IMR-90 (cell line): ENCODE data around the gene COX6B1. TPM values are rescaled to one million over a fixed set of nuclear protein-coding genes. Genes with fewer than 3 reads are reported as not detected.

Source experiments
- ATAC-seq: fragments of 200-7000 bp; cut with Tn5 transposase; 2 replicates; pipeline ENCODE4 v1.9.1; 2020; ENCODE audit warnings: low read depth, mild to moderate bottlenecking, moderate library complexity
- BruUV-seq: library from RNA; stranded (reverse); fragments of 400-500 nt; replicated peaks from 2 replicates; lab custom pipeline; 2021; lab: Mats Ljungman, UMichigan
- CTCF ChIA-PET: fragments of 300-600 bp; formaldehyde crosslinking; extraction: SDS; loops from one replicate; lab custom pipeline; 2021; ENCODE audit warnings: antibody characterized with exemption; lab: Yijun Ruan, JAX
- POLR2A ChIA-PET: fragments of 300-600 bp; sonication (Branson Sonifier 250); formaldehyde crosslinking; loops from one replicate; lab custom pipeline; 2022; ENCODE audit warnings: antibody characterized with exemption; ENCODE audit not compliant: unreplicated experiment; lab: Charles Lee
- DNase-seq: peaks from one replicate; pipeline ENCODE4 v3.0.0; 2013
- H2AFZ ChIP-seq: replicated peaks from 2 replicates; pipeline ENCODE3; 2013; ENCODE audit warnings: low read length, mild to moderate bottlenecking; ENCODE audit not compliant: poor library complexity
- H2AK5ac ChIP-seq: 2 replicates; pipeline ENCODE4 v1.6.1; 2013; ENCODE audit warnings: low read depth, low read length, inconsistent platforms
- H2AK9ac ChIP-seq: replicated peaks from 2 replicates; pipeline ENCODE3; 2013; ENCODE audit warnings: mild to moderate bottlenecking, low read depth, low read length, moderate library complexity; ENCODE audit not compliant: poor library complexity
- H2BK120ac ChIP-seq: 2 replicates; pipeline ENCODE4 v1.6.1; 2013; ENCODE audit warnings: low read depth, low read length, inconsistent platforms
- H2BK15ac ChIP-seq: 3 replicates; pipeline ENCODE4 v1.6.1; 2013; ENCODE audit warnings: low read depth, low read length, inconsistent platforms
- H2BK20ac ChIP-seq: 2 replicates; pipeline ENCODE4 v1.6.1; 2013; ENCODE audit warnings: low read depth, mild to moderate bottlenecking, inconsistent platforms, low read length, moderate library complexity
- H2BK5ac ChIP-seq: 2 replicates; pipeline ENCODE4 v1.6.1; 2013; ENCODE audit warnings: mild to moderate bottlenecking, low read depth, low read length, inconsistent platforms; ENCODE audit not compliant: poor library complexity, severe bottlenecking
- H3K14ac ChIP-seq: replicated peaks from 2 replicates; pipeline ENCODE4 v1.6.1; 2013; ENCODE audit warnings: low read depth, low read length, inconsistent platforms
- H3K18ac ChIP-seq: 2 replicates; pipeline ENCODE4 v1.6.1; 2013; ENCODE audit warnings: low read depth, low read length, control low read depth
- H3K23ac ChIP-seq: 2 replicates; pipeline ENCODE4 v1.6.1; 2013; ENCODE audit warnings: low read depth, low read length, inconsistent platforms
- H3K27ac ChIP-seq: 2 replicates; pipeline ENCODE4 v1.5.1; 2013; ENCODE audit warnings: mild to moderate bottlenecking, control low read depth, low read length; ENCODE audit not compliant: insufficient read depth
- H3K27me3 ChIP-seq: 2 replicates; pipeline ENCODE4 v1.6.1; 2013; ENCODE audit warnings: low read length; ENCODE audit not compliant: control insufficient read depth, insufficient read depth
- H3K36me3 ChIP-seq: 2 replicates; pipeline ENCODE4 v1.6.1; 2013; ENCODE audit warnings: low read length, mixed read lengths; ENCODE audit not compliant: control insufficient read depth, insufficient read depth
- H3K4ac ChIP-seq: 2 replicates; pipeline ENCODE4 v1.6.1; 2013; ENCODE audit warnings: low read depth, low read length, inconsistent platforms
- H3K4me1 ChIP-seq: 2 replicates; pipeline ENCODE4 v1.6.1; 2013; ENCODE audit warnings: low read length, mixed read lengths; ENCODE audit not compliant: control insufficient read depth, insufficient read depth
- H3K4me2 ChIP-seq: 2 replicates; pipeline ENCODE4 v1.6.1; 2013; ENCODE audit warnings: low read depth, mild to moderate bottlenecking, control low read depth, low read length, moderate library complexity
- H3K4me3 ChIP-seq: 2 replicates; pipeline ENCODE4 v1.5.1; 2013; ENCODE audit warnings: low read depth, mild to moderate bottlenecking, control low read depth, low read length, moderate library complexity; ENCODE audit not compliant: insufficient read depth
- H3K56ac ChIP-seq: 2 replicates; pipeline ENCODE4 v1.6.1; 2013; ENCODE audit warnings: low read length, inconsistent platforms; ENCODE audit not compliant: insufficient read depth; ENCODE audit errors: extremely low read depth
- H3K79me1 ChIP-seq, 2 experiments: 2 replicates each; pipeline ENCODE4 v1.6.1; 2013; ENCODE audit warnings: low read length in 2 of 2, inconsistent platforms in 1 of 2, low read depth in 1 of 2
- H3K9ac ChIP-seq: 2 replicates; pipeline ENCODE4 v1.6.1; 2013; ENCODE audit warnings: low read depth, low read length, control low read depth
- H3K9me1 ChIP-seq: 2 replicates; pipeline ENCODE4 v1.6.1; 2013; ENCODE audit warnings: low read length, inconsistent platforms; ENCODE audit not compliant: insufficient read depth
- H3K9me3 ChIP-seq: 2 replicates; pipeline ENCODE4 v1.6.1; 2013; ENCODE audit warnings: low read length; ENCODE audit not compliant: control insufficient read depth, insufficient read depth
- H4K20me1 ChIP-seq: 2 replicates; pipeline ENCODE4 v1.6.1; 2013; ENCODE audit warnings: low read length, inconsistent platforms; ENCODE audit not compliant: insufficient read depth
- H4K5ac ChIP-seq: 2 replicates; pipeline ENCODE4 v1.6.1; 2013; ENCODE audit warnings: mild to moderate bottlenecking, low read depth, low read length, control low read depth
- H4K8ac ChIP-seq, 2 experiments: 2 replicates each; pipeline ENCODE4 v1.6.1; 2013; ENCODE audit warnings: low read depth in 2 of 2, low read length in 2 of 2, control low read depth in 1 of 2, inconsistent platforms in 1 of 2
- H4K91ac ChIP-seq: 2 replicates; pipeline ENCODE4 v1.6.1; 2013; ENCODE audit warnings: low read depth, low read length, inconsistent platforms; ENCODE audit not compliant: insufficient read depth
- CEBPB ChIP-seq: IDR thresholded peaks from 2 replicates; pipeline ENCODE4 v1.6.1; 2012; ENCODE audit warnings: low read depth, low read length, improper control_type of control experiment
- MAZ ChIP-seq: IDR thresholded peaks from 2 replicates; pipeline ENCODE4 v1.6.1; 2012; ENCODE audit warnings: low read depth, mild to moderate bottlenecking, low read length, improper control_type of control experiment, moderate library complexity, borderline replicate concordance
- MXI1 ChIP-seq: IDR thresholded peaks from 2 replicates; pipeline ENCODE4 v1.6.1; 2012; ENCODE audit warnings: low read depth, mild to moderate bottlenecking, low read length, moderate library complexity, borderline replicate concordance
- POLR2A ChIP-seq: IDR thresholded peaks from 2 replicates; pipeline ENCODE4 v1.6.1; 2012; ENCODE audit warnings: mild to moderate bottlenecking, low read depth, low read length
- WGBS, 2 experiments: methylation state at CpG; one replicate each; pipeline versions ENCODE4 v1.1.5 to v1.1.7; 2013; ENCODE audit warnings: missing lambda C conversion rate in 2 of 2; ENCODE audit not compliant: insufficient read length in 1 of 2; ENCODE audit errors: extremely low coverage in 2 of 2; 5-methylcytosine and 5-hydroxymethylcytosine counted together
- dilution Hi-C: fragments of 300-500 bp; cut with HindIII; formaldehyde crosslinking; loops from one replicate; pipeline ENCODE4 v1.14.3; 2018; ENCODE audit warnings: low sequenced_read_pairs; ENCODE audit not compliant: unreplicated experiment
- in situ Hi-C: fragments of 300-500 bp; cut with MboI; formaldehyde crosslinking; loops from 3 replicates; pipeline ENCODE4 v1.14.3; 2019; ENCODE audit warnings: low sequenced_read_pairs, inconsistent platforms, mixed read lengths
- intact Hi-C: fragments of 100-400 bp; cut with micrococcal nuclease; formaldehyde crosslinking; loops from 2 replicates; pipeline ENCODE4 v1.10.0; 2022
- polyA plus RNA-seq, 3 experiments: library from polyadenylated mRNA; depleted of rRNA; stranded (reverse); fragments of >200 nt; gene quantifications; 2 replicates each; pipeline ENCODE4 v1.2.3, GENCODE V29; 2012; ENCODE audit warnings: low replicate concordance in 1 of 3
- total RNA-seq: library from RNA; depleted of rRNA; stranded (reverse); fragments of >200 nt; gene quantifications from 2 replicates; pipeline ENCODE4 v1.2.3, GENCODE V29; 2012
- TF ChIP-seq, protein P1 (sequence below): conservative IDR thresholded peaks from 2 replicates; pipeline ENCODE4 v1.5.1; 2012; ENCODE audit warnings: mild to moderate bottlenecking, low read depth, low read length, improper control_type of control experiment
- TF ChIP-seq, protein P2 (sequence below): fragments of 150-350 bp; IDR thresholded peaks from 2 replicates; pipeline ENCODE4 v1.6.1; 2016; ENCODE audit warnings: low read depth, mild to moderate bottlenecking, low read length, moderate library complexity, borderline replicate concordance

The COX6B1 gene
- total and polyA plus RNA-seq, 2 of the 4 experiments (the other 2 are of a cell fraction): 914 to 983 TPM

DNA sequence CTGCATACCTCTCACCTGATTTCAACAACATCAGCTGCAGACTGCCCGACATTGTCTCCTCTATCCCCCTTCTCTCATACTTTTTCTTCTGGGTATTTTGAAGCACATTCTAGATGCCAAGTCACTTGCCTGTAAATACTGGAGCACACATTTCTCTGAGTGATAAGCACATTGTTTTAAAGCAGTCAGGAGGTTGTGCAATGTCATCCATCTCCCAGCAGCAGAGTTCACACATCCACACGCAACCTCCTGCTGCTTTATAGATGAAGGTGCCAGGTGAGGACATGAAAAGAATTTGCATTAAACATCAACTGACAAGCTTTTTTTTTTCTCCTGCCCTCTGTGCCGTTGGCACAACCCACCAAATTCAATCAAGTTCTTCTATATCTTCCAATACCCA, 23.7 kb downstream of the COX6B1 start:
- Histone ChIP-seq H2AK9ac (no peak overlapping the region), H3K27me3 (peaks cover 7% of the 10 kb centered on the region; the same call in 1 of the 2 replicates), H2BK120ac (no peak overlapping the region), H4K5ac (no peak overlapping the region), H4K20me1 (no peaks in the 10 kb centered on the region), H3K4ac (no peak overlapping the region), H3K56ac (no peak overlapping the region), H3K27ac (no peak overlapping the region), H3K14ac (no peak overlapping the region), H2BK15ac (no peak overlapping the region), H3K18ac (no peak overlapping the region), H2BK20ac (no peak overlapping the region), H3K79me1 (no peaks in the 10 kb centered on the region), H3K23ac (no peak overlapping the region), H4K91ac (no peak overlapping the region), H2BK5ac (no peak overlapping the region), H3K4me1 (no peaks in the 10 kb centered on the region), H3K4me2 (no peak overlapping the region), H2AFZ (no peak overlapping the region), H3K36me3 (no peaks in the 10 kb centered on the region), H3K9ac (no peak overlapping the region), H3K9me3 (no peaks in the 10 kb centered on the region), H3K9me1 (no peaks in the 10 kb centered on the region), H4K8ac (no peak overlapping the region), H3K4me3 (no peak overlapping the region), H2AK5ac (no peak overlapping the region)
- dilution Hi-C loops: no loop called here
- CTCF ChIA-PET: no interaction called here
- in situ Hi-C loops: no loop called here
- no peak for TF ChIP-seq MXI1
- no peak for TF ChIP-seq POLR2A
- peak; percentile 64 for TF ChIP-seq CEBPB
- TF ChIP-seq, protein P1, sequence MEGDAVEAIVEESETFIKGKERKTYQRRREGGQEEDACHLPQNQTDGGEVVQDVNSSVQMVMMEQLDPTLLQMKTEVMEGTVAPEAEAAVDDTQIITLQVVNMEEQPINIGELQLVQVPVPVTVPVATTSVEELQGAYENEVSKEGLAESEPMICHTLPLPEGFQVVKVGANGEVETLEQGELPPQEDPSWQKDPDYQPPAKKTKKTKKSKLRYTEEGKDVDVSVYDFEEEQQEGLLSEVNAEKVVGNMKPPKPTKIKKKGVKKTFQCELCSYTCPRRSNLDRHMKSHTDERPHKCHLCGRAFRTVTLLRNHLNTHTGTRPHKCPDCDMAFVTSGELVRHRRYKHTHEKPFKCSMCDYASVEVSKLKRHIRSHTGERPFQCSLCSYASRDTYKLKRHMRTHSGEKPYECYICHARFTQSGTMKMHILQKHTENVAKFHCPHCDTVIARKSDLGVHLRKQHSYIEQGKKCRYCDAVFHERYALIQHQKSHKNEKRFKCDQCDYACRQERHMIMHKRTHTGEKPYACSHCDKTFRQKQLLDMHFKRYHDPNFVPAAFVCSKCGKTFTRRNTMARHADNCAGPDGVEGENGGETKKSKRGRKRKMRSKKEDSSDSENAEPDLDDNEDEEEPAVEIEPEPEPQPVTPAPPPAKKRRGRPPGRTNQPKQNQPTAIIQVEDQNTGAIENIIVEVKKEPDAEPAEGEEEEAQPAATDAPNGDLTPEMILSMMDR: no peak
- no peak for TF ChIP-seq MAZ
- TF ChIP-seq, protein P2, sequence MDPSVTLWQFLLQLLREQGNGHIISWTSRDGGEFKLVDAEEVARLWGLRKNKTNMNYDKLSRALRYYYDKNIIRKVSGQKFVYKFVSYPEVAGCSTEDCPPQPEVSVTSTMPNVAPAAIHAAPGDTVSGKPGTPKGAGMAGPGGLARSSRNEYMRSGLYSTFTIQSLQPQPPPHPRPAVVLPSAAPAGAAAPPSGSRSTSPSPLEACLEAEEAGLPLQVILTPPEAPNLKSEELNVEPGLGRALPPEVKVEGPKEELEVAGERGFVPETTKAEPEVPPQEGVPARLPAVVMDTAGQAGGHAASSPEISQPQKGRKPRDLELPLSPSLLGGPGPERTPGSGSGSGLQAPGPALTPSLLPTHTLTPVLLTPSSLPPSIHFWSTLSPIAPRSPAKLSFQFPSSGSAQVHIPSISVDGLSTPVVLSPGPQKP: no peak
- WGBS, 2 experiments: no CpG with 5 or more reads among the region's 3 CpGs
- no peak for ATAC-seq
- no TSS peak for BruUV-seq
- intact Hi-C loops: no loop called here
- POLR2A ChIA-PET: interaction anchor here (0.5 to 0.7 kb wide), 2 partner anchors 11 to 13 kb away, joined by 3 read pairs; no protein-coding TSS in a partner anchor
- DNase-seq: no peak
